GM13977 (cell line): ENCODE data around the gene FKBP5.

ENCODE experiments used
- DNase-seq: peaks from one replicate; pipeline ENCODE4 v3.0.0; 2012; ENCODE audit warnings: low spot score
- in situ Hi-C: fragments of 300-500 bp; cut with MboI; formaldehyde crosslinking; loops from one replicate; pipeline ENCODE4 v1.12.0; 2022; ENCODE audit warnings: low sequenced_read_pairs, low pct_unique_long_range_greater_than_20kb, mixed read lengths, inconsistent platforms; ENCODE audit not compliant: unreplicated experiment
- TF ChIP-seq, protein P1 (sequence below): IDR thresholded peaks from 2 replicates; pipeline ENCODE4 v1.5.1; 2012; ENCODE audit warnings: mild to moderate bottlenecking, control low read depth; ENCODE audit not compliant: insufficient read depth; ENCODE audit errors: extremely low read depth, missing control alignments

Gene FKBP5

DNA sequence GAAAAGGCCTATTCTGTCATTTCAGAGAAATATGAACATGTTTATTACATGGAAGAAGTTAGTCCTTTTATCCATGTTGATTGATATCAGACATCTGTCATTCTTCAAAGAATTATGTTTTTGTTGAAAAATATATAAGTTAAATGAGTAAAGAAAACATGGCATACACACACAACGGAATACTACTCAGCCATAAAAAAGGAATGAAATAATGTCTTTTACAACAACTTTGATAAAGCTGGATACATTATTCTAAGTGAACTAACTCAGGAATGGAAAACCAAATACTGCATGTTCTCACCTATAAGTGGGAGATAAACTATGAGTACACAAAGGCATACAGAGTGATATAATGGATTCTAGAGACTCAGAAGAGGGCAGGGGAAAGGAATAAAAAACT is 9.3 kb downstream of the FKBP5 start:
- TF ChIP-seq, protein P1, sequence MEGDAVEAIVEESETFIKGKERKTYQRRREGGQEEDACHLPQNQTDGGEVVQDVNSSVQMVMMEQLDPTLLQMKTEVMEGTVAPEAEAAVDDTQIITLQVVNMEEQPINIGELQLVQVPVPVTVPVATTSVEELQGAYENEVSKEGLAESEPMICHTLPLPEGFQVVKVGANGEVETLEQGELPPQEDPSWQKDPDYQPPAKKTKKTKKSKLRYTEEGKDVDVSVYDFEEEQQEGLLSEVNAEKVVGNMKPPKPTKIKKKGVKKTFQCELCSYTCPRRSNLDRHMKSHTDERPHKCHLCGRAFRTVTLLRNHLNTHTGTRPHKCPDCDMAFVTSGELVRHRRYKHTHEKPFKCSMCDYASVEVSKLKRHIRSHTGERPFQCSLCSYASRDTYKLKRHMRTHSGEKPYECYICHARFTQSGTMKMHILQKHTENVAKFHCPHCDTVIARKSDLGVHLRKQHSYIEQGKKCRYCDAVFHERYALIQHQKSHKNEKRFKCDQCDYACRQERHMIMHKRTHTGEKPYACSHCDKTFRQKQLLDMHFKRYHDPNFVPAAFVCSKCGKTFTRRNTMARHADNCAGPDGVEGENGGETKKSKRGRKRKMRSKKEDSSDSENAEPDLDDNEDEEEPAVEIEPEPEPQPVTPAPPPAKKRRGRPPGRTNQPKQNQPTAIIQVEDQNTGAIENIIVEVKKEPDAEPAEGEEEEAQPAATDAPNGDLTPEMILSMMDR: no peak
- in situ Hi-C loops: no loop called here
- no peak for DNase-seq

DNA sequence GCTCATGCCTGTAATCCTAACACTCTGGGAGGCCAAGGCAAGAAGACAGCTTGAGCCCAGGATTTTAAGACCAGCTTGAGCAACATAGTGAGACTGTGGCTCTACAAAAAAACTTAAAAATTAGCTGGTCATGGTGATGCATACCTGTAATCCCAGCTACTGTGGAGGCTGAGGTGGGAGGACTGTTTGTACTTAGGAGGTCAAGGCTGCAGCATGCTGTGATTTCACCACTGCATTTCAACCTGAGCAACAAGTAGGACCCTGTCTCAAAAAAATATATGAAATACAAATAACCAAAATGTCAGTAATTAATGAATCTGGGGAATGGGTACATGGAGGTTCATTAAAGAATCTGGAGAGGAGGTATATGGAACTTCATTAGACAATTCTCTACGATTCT is 9.9 kb downstream of the FKBP5 start:
- no peak for DNase-seq
- TF ChIP-seq, protein P1: no peak
- in situ Hi-C loops: no loop called here

DNA sequence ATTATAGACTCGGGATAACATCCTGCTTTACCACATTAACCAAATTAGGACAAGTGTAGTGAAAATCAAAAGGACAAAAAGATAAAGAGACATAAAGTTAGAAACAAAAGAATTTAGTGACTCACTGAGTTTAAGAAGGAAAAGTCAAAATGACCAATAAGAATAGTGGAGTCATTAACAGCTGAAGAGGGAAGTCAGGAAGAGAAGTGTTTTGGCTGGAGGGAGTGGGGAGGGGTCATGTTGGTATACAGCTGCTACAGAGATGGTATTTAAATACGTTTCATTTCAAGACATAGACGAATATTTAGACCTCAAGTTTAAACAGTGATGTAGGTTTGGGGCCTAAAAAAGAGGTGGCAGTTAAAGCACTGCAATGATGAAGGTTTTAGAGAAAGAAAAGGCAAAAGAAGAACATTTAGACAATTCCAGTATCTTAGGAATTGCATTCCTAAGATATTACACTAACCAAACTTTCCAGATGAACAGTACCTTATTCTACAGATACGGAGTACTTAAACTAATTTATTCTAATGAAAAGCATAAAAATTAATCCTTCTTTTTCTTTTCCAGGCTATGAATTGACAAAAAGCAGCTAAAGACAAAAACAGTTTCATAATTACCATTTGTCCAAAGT is 10.6 kb downstream of the FKBP5 start:
- TF ChIP-seq, protein P1: no peak
- in situ Hi-C loops: no loop called here
- DNase-seq: no peak

DNA sequence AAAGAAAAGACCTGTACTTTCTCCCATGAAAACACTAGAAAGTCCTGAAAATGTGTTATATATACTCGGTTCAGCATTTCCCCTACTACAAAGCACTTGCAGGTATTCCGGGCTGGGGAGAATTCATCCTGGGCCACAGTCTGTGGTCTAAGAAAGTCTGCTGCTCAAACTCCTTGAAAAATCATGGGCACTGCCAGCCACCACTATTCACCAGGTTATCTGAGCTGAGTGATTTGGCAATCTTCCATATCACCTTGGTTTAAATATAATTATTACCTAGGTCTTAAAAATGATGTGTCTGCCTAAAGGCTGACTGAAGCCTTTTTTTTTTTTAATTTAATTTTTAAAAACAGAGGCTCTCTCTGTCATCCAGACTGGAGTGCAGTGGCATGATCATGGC is 11.3 kb downstream of the FKBP5 start:
- TF ChIP-seq, protein P1: no peak
- in situ Hi-C loops: no loop called here

DNA sequence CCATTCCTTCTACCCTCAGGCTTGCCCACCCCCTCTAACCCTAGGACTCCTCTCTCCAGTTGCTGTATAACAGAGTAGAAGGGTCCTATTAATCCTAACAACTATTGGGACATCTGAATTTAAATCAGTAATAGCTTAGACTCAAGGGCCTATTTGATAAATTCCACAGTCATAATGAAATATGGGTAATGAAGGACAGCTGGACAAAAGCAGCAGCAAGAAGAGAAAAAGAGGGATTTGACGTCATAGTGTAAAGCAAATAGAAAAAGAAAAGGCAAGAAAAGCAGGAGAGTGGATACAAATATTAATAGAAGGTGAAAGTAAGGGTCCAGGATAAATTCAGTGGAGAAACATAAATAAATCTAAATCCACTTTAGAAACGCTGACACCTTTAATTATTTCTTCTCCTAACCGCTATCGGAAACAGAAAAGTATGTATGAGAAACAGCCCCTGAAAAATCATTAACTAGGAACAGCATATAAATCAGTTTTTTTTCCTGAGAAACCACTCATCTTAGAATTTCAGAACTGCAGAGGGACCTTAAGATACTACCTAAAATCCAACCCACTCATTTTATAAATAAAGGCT is 12.8 kb downstream of the FKBP5 start:
- TF ChIP-seq, protein P1: no peak
- in situ Hi-C loops: no loop called here

More for the DNA sequence above, 11.3 kb downstream of the FKBP5 start:
- DNase-seq: no peak

DNA sequence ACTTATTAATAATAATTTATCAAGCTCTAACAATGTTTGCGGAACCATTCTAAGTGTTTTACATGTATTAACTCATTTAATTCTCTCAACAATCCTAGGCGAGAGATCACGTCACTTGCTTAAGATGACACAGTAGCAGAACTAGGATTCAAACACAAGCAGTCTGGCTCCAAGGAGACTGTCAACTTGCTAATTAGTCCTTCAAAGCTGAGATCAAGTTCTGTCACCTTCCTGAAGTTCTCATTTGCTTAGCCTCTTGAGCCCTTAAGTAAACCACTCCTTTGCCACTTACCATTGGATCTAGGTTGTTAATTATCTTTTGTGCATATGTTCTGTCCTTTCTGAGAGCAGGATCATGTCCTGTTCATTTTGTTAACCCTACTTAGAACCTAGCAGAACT is 14.1 kb downstream of the FKBP5 start:
- no peak for DNase-seq
- TF ChIP-seq, protein P1: no peak
- in situ Hi-C loops: no loop called here

More for the DNA sequence above, 12.8 kb downstream of the FKBP5 start:
- DNase-seq: no peak
